ENCODE measurements around the gene PPP2R3A.

- TF ChIP-seq CREB1 (IDR thresholded peaks at IDR 0.05), result no peak
- TF ChIP-seq CREB1 (CRISPR knock-in tag; IDR thresholded peaks at IDR 0.05), result no peak
- TF ChIP-seq CTCF (IDR thresholded peaks at IDR 0.05 in 2 of 3, conservative IDR thresholded peaks at IDR 0.05 in 1 of 3; ENCODE audit: insufficient read depth in 2 of 3, low read depth in 1 of 3, low read length in 3 of 3), result no peak
- TF ChIP-seq POLR2AphosphoS5 (IDR thresholded peaks at IDR 0.05; ENCODE audit: control insufficient read depth, insufficient read depth, low read depth, low read length), result no peak
- TF ChIP-seq HOMEZ (CRISPR knock-in tag; IDR thresholded peaks at IDR 0.05), result no peak
- no peak for TF ChIP-seq MTA2 (IDR thresholded peaks at IDR 0.05; ENCODE audit: low read depth)
- TF ChIP-seq ZNF24 (IDR thresholded peaks at IDR 0.05), result no peak
- no peak for TF ChIP-seq THRB (CRISPR knock-in tag; conservative IDR thresholded peaks at IDR 0.05)
- no peak for TF ChIP-seq NFATC3 (IDR thresholded peaks at IDR 0.05)
These were observed 156.5 kb downstream of the PPP2R3A start for GRCh38 chr3:136122006-136122405.

All from K562 (cell line).